NB4 (cell line): ENCODE measurements around the gene LMOD3.

ENCODE experiments used
- CTCF ChIP-seq: IDR thresholded peaks from one replicate; pipeline ENCODE4 v1.5.1; 2012; ENCODE audit warnings: low read depth, low read length
- POLR2A ChIP-seq: IDR thresholded peaks from 2 replicates; pipeline ENCODE4 v1.6.1; 2011; ENCODE audit warnings: mild to moderate bottlenecking; ENCODE audit not compliant: insufficient read length; ENCODE audit errors: extremely low read depth

- TF ChIP-seq POLR2A (no peak), CTCF (no peak)
Observed at GRCh38 chr3:69128509-69128908, 6.1 kb upstream of the LMOD3 start.
